Fibroblast of lung (primary cell): ENCODE results near the gene CFAP90. TPM values are rescaled to one million over a fixed set of nuclear protein-coding genes. Genes with fewer than 3 reads are reported as not detected.
A peak's percentile ranks its signal among the peaks of the same experiment; 100 is the strongest.

Experiments
- DNase-seq, 2 donors: peaks; one replicate each; pipeline versions ENCODE4 v3.0.0 to v3.0.0-alpha.2; 2010; ENCODE audit warnings: low read depth in 2 of 2
- H2AFZ ChIP-seq: 2 replicates; pipeline ENCODE4 v1.5.1; 2012; ENCODE audit warnings: low read length, control low read depth, inconsistent platforms
- H3K27ac ChIP-seq: 2 replicates; pipeline ENCODE4 v1.5.1; 2011; ENCODE audit warnings: low read length, control low read depth; ENCODE audit not compliant: insufficient read depth
- H3K27me3 ChIP-seq: 2 replicates; pipeline ENCODE4 v1.5.1; 2011; ENCODE audit warnings: mild to moderate bottlenecking, low read length; ENCODE audit not compliant: control insufficient read depth, insufficient read depth
- H3K36me3 ChIP-seq: 2 replicates; pipeline ENCODE4 v1.5.1; 2011; ENCODE audit warnings: low read length; ENCODE audit not compliant: control insufficient read depth, insufficient read depth
- H3K4me1 ChIP-seq: 2 replicates; pipeline ENCODE4 v1.5.1; 2011; ENCODE audit warnings: low read length; ENCODE audit not compliant: control insufficient read depth, insufficient read depth; ENCODE audit errors: extremely low read depth
- H3K4me2 ChIP-seq: 2 replicates; pipeline ENCODE4 v1.5.1; 2011; ENCODE audit warnings: low read length, control low read depth; ENCODE audit not compliant: insufficient read depth; ENCODE audit errors: extremely low read depth
- H3K4me3 ChIP-seq, 4 experiments: fragments of 200-600 bp in 1 of 4; sonication (generic) in 1 of 4; replicated peaks in 1 of 4; 2 replicates each; pipeline ENCODE4 v1.5.1; 2011 to 2016; ENCODE audit warnings: low read length in 4 of 4, low read depth in 3 of 4, mild to moderate bottlenecking in 3 of 4, control low read depth in 2 of 4, inconsistent platforms in 1 of 4, mixed read lengths in 1 of 4; ENCODE audit not compliant: insufficient read depth in 1 of 4; ENCODE audit errors: control extremely low read depth in 1 of 4
- H3K79me2 ChIP-seq: 2 replicates; pipeline ENCODE4 v1.5.1; 2012; ENCODE audit warnings: mild to moderate bottlenecking, low read length, inconsistent platforms; ENCODE audit not compliant: control insufficient read depth, insufficient read depth
- H3K9ac ChIP-seq: 2 replicates; pipeline ENCODE4 v1.5.1; 2011; ENCODE audit warnings: mild to moderate bottlenecking, low read length, control low read depth; ENCODE audit not compliant: insufficient read depth
- H3K9me3 ChIP-seq: 2 replicates; pipeline ENCODE4 v1.5.1; 2012; ENCODE audit warnings: low read depth, low read length; ENCODE audit not compliant: control insufficient read depth, insufficient read depth
- H4K20me1 ChIP-seq: 2 replicates; pipeline ENCODE4 v1.5.1; 2011; ENCODE audit warnings: low read length; ENCODE audit not compliant: control insufficient read depth, insufficient read depth; ENCODE audit errors: extremely low read depth
- EZH2 ChIP-seq: IDR thresholded peaks from 2 replicates; pipeline ENCODE4 v1.5.1; 2012; ENCODE audit warnings: low read length, control low read depth, mild to moderate bottlenecking; ENCODE audit errors: missing control alignments
- polyA plus RNA-seq, 2 donors: library from polyadenylated mRNA; depleted of rRNA in 1 of 2; stranded (reverse) in 1 of 2; unstranded in 1 of 2; fragments of >200 nt; gene quantifications; 2 replicates each; pipeline ENCODE4 v1.2.1, GENCODE V29; 2011 to 2012; ENCODE audit warnings: missing spikeins in 1 of 2
- total RNA-seq: library from RNA; depleted of rRNA; stranded (reverse); fragments of >200 nt; gene quantifications from 2 replicates; pipeline ENCODE4 v1.2.1, GENCODE V29; 2014
- TF ChIP-seq, protein P1 (sequence below), 2 donors: IDR thresholded peaks in 1 of 2; conservative IDR thresholded peaks in 1 of 2; 1 replicate in 1 of 2; 2 replicates in 1 of 2; pipeline ENCODE4 v1.5.1; 2011 to 2012; ENCODE audit warnings: low read length in 2 of 2, control low read depth in 1 of 2, inconsistent platforms in 1 of 2, low read depth in 1 of 2, mild to moderate bottlenecking in 1 of 2

CFAP90 gene
- total and polyA plus RNA-seq, 2 donors (not counting 1 experiment from before 2014, with no cell fraction given): not detected

DNA sequence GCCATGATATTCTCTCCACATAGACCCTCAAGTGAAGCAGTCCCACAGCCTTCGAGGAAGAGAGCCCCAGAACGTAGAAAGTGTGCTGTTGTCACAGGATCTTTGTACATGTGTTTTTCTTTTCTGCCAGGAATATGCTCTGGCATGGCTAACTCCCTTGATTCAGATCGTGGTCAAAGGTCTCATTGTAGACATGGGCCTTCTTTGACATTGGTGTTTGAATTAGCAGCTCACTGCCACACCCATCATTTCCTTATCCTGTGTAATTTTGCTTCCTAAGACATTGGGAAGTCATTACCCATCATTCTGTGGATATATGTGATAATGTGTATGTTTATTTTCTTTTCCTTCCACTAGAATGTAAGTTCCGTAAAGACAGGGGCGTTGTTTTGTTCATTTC is 43.5 kb upstream of the CFAP90 start:
- H3K9me3 ChIP-seq: no peaks in the 10 kb centered on the region
- H3K27ac ChIP-seq: no peak overlapping the region
- peaks cover 20% of the 10 kb centered on the region for H3K36me3 ChIP-seq

DNA sequence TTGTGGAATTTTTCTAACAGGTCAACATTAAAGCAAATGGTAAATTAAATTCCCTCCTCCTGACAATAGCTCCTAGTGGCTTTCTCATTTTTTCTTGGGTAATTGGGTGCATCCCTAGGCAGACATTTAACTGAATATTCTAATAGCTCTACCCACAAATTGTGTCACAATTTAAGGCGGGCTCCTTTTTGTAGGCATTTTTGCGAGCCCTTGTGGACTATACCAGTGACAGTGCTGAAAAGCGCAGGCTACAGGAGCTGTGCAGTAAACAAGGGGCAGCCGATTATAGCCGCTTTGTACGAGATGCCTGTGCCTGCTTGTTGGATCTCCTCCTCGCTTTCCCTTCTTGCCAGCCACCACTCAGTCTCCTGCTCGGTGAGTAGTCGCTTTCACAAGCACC is 38.0 kb upstream of the CFAP90 start:
- peaks cover 7% of the 10 kb centered on the region for H3K36me3 ChIP-seq
- H3K4me2 ChIP-seq: no peak overlapping the region
- no peaks in the 10 kb centered on the region for H3K4me1 ChIP-seq
- H3K9ac ChIP-seq: no peak overlapping the region
- H3K27me3 ChIP-seq: no peaks in the 10 kb centered on the region
- no peak overlapping the region for H3K4me3 ChIP-seq
- H3K9me3 ChIP-seq: no peaks in the 10 kb centered on the region
- no peak overlapping the region for H2AFZ ChIP-seq
- TF ChIP-seq EZH2: no peak
- TF ChIP-seq, protein P1, sequence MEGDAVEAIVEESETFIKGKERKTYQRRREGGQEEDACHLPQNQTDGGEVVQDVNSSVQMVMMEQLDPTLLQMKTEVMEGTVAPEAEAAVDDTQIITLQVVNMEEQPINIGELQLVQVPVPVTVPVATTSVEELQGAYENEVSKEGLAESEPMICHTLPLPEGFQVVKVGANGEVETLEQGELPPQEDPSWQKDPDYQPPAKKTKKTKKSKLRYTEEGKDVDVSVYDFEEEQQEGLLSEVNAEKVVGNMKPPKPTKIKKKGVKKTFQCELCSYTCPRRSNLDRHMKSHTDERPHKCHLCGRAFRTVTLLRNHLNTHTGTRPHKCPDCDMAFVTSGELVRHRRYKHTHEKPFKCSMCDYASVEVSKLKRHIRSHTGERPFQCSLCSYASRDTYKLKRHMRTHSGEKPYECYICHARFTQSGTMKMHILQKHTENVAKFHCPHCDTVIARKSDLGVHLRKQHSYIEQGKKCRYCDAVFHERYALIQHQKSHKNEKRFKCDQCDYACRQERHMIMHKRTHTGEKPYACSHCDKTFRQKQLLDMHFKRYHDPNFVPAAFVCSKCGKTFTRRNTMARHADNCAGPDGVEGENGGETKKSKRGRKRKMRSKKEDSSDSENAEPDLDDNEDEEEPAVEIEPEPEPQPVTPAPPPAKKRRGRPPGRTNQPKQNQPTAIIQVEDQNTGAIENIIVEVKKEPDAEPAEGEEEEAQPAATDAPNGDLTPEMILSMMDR (conservative IDR thresholded peaks at IDR 0.05 in 1 of 2, IDR thresholded peaks at IDR 0.05 in 1 of 2; ENCODE audit: low read depth in 1 of 2, low read length in 2 of 2): no peak
- H3K79me2 ChIP-seq: no peaks in the 10 kb centered on the region
- no peak for DNase-seq
- no peaks in the 10 kb centered on the region for H4K20me1 ChIP-seq
- no peak overlapping the region for H3K27ac ChIP-seq

More for the DNA sequence above, 43.5 kb upstream of the CFAP90 start:
- no peak overlapping the region for H3K4me3 ChIP-seq
- H2AFZ ChIP-seq: no peak overlapping the region
- no peak overlapping the region for H3K4me2 ChIP-seq
- H3K9ac ChIP-seq: no peak overlapping the region
- no peaks in the 10 kb centered on the region for H3K27me3 ChIP-seq
- H3K4me1 ChIP-seq: no peaks in the 10 kb centered on the region
- no peak for TF ChIP-seq EZH2
- TF ChIP-seq, protein P1 (conservative IDR thresholded peaks at IDR 0.05 in 1 of 2, IDR thresholded peaks at IDR 0.05 in 1 of 2; ENCODE audit: low read depth in 1 of 2, low read length in 2 of 2): no peak
- no peaks in the 10 kb centered on the region for H3K79me2 ChIP-seq
- no peaks in the 10 kb centered on the region for H4K20me1 ChIP-seq
- no peak for DNase-seq

DNA sequence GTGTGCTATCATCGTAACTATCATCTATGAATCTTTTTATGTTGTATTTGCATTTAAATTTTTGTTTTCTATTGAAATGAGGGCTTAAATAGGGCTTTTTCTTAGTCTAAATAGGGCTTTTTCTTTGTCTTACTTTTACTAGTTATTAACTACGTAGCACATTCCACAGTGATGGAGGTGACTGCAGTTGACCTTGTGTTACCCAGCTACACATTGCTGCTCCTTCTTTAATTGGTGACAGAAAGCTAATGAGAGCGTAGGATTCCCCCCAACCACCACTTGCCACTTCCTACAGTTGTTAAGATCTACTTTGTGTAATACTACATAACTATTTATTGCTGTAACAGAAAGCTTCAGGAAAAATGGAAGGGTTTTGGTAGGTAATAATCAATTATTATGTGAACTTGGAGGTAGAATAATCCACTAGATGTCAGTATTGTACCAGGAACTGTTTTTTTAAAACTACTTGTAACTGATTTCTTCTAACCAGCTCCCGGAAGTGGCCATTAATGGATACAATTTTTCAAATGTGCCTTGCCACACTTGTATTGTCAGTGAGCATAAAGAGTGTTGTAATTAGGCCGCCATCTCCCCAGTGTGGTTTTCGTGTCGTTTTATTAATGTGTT is 36.0 kb upstream of the CFAP90 start:
- DNase-seq: peak; percentile 60 to 74
- H3K79me2 ChIP-seq: no peaks in the 10 kb centered on the region
- TF ChIP-seq, protein P1 (conservative IDR thresholded peaks at IDR 0.05 in 1 of 2, IDR thresholded peaks at IDR 0.05 in 1 of 2; ENCODE audit: low read depth in 1 of 2, low read length in 2 of 2): peak; percentile 24 to 49
- TF ChIP-seq EZH2: no peak

More for the DNA sequence above, 36.0 kb upstream of the CFAP90 start:
- no peaks in the 10 kb centered on the region for H4K20me1 ChIP-seq
- H3K27me3 ChIP-seq: no peaks in the 10 kb centered on the region
- H3K9me3 ChIP-seq: no peaks in the 10 kb centered on the region
- peaks cover 5% of the 10 kb centered on the region for H3K36me3 ChIP-seq
- no peak overlapping the region for H3K27ac ChIP-seq
- H3K9ac ChIP-seq: no peak overlapping the region
- no peaks in the 10 kb centered on the region for H3K4me1 ChIP-seq
- H3K4me2 ChIP-seq: no peak overlapping the region
- no peak overlapping the region for H3K4me3 ChIP-seq
- H2AFZ ChIP-seq: no peak overlapping the region
